NCI-H2107 (cell line): ENCODE results near the gene EFCC1.
"Not testable (repeated sequence)": the region's sequence is repeated elsewhere in the genome, so short reads cannot be mapped to it uniquely, and the experiment has no call there.

ENCODE experiments used
- DNase-seq: peaks from one replicate; lab custom pipeline; 2025; lab: John Stamatoyannopoulos, UW

EFCC1 gene

DNA sequence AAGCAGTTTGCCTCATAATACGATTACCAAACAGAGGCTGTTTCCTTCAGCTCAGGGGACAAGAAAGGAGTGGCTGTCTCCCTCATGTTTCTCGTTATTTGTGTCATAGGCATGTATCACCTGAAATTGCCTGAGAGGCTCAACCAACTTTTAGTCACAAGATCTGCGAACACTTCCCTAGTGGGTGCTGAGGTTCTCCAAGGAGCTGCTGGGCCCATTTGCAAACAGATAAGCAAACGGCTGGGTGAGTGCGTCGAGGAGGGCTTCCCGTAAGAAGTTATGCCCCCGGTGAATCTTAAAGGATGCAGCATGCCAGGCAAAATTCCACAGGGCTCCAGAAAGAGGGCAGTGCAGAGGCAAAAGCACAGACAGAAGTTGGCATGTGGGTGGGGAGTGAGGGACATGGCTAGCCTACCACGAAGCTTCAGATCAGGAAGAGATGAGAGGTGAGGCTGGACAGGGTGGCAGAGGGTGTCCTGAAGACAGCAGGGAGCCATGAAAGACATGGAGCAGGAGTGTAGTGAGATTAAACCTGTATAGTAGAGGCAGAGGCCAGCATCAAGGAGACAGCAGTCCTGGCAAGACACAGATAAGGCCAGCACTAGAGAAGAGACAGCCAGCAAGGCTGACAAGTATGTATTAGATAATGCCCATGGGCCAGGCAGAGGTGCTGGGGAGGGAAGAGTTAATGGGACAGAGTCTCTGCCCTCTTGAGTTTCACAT is 55.5 kb downstream of the EFCC1 start:
- DNase-seq = no peak

DNA sequence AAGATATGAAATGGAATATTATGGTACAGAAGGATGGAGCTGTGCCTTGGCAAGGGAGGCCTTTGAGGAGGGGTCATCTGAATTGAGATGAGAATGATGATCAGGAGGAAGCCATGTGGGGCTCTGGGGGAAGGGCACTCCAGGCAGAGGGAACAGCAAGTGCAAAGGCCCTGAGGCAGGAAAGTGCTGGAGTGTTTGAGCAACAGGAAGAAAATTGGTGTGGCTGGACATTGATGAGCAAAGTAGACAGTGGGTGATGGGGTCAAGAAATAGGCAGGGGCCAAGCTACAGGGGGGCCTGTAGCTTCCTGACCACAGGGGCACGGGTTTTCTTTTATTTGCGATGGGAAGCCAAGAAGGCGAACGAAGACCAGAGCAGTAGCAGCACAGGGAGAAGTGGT is 56.1 kb downstream of the EFCC1 start:
- no peak for DNase-seq

DNA sequence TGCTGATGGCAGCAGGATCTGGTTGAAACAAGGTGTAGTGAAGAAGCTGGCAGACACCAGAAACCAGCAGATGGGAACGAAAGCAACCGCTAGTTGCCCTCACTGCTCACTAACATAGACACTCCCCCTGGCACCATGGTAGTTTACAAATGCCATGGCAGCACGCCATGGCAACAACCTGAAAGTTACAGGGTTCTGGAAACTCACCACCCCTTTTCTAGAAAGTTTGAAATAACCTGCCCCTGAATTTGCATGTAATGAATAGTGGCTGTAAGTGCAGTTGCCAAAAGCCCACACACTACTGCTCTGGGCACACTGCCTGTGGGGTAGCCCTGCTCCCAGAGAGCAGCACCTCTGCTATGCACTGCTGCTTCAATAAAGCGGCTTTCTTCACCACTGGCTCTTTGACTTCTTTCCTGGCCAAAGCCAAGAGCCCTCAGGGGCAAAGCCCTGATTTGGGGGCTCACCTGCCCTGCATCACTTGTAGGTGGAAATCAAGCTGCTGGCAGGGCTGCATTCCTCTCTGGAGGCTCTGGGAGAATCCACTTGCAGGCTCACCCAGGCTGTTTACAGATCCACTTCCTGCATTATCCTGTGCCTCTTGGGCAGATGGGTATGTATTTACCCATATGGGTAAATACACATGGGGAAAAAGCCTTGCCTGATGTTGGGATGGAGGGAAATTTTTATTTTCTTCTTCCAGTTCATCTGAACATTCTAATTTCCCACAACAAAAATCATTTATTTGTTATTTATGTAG is 57.5 kb downstream of the EFCC1 start:
- no peak for DNase-seq

DNA sequence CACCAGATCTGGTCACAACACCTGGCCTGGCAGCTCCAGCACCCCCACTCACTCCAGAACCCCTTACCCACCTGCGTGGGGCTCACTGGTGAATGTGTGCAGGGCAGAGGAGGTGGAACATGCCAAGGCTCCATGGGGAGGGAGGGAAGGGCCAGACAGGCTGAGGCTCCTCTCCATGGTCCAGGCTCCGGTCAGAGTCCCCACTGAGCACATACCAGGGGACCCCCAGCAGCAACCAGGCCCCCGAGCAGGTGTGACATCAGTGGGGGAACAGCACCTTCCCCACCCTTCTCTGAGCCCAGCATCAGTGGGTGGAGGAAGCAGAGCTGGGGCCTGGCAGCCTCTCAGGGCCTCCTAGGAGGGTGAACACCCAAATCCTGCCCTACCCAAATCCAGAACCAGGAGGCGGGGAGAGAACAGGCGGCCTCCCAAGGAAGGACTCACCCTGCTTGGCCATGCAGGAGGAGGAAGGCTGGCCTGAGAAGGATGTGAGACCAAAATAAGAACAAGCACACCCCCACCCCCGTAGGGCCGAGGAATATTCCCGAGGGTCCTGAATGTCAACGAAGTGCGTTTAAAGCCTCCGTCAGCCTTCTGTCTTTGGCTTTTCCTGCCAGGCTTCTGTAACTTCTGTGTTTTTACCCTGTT is 58.3 kb downstream of the EFCC1 start:
- DNase-seq = no peak

DNA sequence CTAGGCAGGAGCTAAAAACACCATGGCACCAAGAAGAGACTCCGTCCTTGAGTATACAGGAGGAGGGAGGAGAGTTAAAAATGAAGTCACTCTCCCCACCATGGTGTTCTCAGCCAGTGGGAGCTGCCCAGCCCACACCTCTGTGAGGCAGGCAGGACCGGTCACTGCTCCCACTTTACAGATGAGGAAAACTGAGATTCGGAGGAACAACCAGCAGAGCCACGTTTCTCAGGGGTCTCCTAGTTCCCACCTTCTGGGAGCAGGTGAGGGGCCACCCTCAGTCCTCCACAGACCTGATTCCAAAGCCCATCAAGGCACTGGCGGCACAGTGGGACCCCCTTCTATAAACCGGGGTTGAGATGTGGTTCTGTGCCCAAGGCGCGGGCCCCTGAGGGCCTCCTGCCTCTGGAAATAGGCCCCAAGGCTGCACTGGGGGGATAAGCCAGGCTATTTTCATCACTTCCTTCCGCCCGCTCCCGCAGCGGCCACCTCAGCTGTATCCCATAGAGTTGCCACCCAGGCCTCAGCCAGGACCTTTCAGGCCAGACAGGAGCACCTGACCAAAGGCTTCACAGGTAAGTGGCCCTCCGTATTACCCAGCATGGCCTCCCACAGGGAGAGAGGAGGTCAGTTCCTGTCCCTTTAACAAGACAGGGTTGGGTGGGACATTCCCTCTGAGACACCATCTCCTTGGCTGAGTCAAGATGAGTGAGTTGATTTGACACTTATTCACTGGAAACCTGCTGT is 59.3 kb downstream of the EFCC1 start, which contains the start of gene GP9:
Gene GP9 (plus strand): TSS at position 504 of the 747 bp plus-strand sequence. CDS start 961 bp downstream, outside the sequence.
- DNase-seq = no peak

DNA sequence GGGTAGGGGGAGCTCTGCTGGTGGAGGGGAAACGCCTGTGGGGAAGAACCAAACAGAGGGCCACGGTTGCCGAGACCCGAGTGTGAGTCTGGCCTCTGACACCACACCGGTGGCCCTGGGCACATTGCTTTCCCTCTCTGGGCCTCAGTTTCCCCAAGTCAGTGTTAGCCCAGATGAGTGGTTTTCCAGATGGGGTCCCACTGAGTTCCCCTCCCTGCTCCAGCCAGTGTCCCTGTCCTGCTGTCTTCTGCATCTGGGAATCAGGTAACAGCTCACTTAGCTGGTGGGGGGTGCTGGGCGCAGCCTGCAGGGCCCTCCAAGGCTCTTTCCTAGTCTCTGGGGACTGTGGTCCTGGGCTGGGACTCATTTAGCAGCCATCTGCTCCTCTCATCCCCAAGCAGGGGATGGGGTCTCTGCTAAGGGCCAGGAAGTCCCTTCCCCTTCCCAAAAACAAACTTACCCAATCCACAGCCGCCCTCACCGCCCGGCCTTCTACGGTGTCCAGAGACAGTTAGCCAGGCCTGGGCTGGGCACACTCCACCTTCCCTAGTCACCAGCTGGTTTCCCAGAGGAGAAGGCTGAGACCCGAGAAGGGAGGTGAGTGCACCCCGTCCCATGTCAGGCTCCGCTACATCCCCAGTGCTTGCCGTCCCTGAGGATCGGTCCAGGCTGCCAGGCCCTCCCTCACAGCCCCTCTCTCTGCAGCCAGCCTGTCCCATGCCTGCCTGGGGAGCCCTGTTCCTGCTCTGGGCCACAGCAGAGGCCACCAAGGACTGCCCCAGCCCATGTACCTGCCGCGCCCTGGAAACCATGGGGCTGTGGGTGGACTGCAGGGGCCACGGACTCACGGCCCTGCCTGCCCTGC is 60.2 kb downstream of the EFCC1 start:
- DNase-seq = no peak

DNA sequence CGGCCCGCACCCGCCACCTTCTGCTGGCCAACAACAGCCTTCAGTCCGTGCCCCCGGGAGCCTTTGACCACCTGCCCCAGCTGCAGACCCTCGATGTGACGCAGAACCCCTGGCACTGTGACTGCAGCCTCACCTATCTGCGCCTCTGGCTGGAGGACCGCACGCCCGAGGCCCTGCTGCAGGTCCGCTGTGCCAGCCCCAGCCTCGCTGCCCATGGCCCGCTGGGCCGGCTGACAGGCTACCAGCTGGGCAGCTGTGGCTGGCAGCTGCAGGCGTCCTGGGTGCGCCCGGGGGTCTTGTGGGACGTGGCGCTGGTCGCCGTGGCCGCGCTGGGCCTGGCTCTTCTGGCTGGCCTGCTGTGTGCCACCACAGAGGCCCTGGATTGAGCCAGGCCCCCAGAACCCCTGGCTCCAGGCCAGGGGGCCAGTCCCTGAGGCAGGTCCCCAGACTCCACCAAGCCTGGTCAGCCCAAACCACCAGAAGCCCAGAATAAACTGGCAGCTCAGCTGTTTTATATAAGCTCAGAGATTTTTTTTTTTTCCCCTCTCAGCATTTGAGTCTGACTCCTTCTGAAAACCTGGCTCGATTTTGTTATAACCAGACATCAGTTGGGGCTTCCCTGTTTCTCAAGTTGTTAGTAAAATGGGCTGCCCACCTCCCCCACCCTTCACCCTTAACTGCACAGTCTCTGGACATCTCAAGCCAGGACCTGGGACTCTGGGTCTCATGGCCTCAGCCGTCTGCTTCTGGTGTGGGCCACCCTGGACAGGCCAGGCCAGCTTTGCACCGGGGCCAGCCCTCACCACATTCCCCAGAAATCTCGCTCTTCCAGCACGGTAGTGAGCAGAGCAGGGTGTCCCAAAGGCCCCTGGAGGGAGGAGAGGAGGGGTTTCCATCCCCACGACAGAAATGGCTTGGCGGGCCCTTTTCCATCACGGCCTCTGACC is 61.1 kb downstream of the EFCC1 start:
- no peak for DNase-seq

DNA sequence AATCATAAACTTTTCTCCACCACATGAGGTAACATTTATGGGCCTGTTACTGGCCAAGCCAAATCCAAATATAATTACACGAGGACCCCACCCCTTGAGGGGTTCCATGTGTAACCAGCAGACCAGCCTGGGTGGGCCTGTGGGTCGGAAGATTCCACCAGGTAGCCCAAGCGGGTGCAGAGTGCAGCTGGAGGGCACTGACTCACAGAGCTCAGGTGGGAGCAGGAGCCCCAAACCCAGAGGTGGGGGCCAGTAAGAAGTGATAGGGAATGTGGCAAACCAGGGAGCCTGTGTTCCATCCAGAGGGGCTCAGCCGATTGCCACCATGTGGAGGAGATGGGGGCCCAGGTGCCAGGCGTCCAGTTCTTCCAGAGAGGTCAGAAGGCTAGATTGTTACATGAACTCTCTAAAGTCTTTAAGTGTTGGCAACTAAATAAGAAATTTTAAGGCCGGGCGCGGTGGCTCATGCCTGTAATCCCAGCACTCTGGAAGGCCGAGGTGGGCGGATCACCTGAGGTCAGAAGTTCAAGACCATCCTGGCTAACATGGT is 62.1 kb downstream of the EFCC1 start:
- no peak for DNase-seq

DNA sequence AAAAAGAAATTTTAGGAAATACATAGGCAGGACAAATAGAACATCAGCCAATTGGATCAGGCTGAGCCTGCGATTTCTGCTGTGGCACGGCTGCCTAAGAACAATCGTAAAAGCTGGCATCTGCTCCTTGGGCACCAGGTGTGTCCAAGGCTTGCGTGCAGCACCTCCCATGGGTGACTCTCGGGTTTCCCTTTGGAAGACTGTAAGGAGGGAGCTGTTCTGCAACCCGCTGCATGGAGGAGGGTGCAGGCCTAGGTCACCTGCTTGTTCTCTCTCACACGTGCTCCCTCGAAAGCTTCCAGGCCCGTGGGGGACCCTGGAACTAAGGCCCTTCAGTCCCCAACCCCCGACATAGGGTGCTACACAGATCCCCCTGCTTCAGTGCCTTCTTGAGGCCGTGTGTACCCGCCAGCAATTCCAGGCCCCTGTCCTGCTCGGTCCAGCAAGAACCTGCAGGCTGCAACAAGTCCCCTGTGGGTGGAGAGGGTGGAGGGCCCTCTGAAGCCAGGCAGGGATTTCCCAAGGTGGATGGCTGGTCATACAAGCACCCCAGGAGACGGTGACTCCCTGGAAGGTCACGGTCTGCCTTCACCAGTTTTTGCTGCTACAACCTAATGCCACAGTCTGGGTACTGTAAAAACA is 62.9 kb downstream of the EFCC1 start:
- DNase-seq = peak; percentile 70

DNA sequence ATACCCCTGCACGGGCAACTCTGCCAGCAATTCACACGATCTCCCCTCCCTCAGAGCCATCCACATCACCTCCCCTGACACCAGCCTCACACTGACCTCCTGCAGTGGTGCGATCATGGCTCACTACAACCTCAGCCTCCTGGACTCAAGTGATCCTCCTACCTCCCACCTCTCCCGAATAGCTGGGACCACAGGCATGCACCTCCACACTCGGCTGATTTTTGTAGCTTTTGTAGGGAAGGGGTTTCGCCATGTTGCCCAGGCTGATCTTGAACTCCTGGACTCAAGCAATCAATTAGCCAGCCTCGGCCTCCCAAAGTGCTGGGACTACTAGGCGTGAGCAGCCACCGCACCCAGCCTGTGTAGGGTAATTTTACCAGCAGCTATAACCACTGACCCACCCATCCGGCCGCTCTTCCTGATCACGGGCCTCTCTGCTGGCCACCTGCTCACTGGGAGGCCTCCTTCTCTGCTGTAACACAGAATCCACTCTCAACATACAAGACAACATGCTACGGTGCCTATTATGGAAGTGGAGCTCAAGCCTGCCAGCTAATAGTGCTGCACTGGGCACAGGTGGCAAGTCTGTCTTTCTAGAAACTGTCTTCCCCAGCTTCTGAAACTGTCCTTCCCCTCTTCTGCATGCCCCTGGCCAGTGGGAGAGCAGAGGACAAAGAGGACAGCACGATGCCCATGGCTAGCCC is 64.1 kb downstream of the EFCC1 start:
- DNase-seq = no peak

DNA sequence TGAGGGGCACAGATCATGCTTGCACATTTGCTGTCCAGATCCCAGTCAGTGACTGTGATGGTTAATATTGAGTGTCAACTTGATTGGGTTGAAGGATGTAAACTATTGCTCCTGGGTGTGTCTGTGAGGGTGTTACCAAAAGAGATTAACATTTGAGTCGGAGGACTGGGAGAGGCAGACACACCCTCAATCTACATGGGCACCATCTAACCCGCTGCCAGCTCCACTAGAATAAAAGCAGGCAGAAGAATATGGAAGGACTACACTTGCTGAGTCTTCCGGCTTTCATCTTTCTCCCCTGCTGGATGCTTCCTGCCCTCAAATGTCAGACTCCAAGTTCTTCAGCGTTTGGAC is 64.6 kb downstream of the EFCC1 start:
- no peak for DNase-seq

DNA sequence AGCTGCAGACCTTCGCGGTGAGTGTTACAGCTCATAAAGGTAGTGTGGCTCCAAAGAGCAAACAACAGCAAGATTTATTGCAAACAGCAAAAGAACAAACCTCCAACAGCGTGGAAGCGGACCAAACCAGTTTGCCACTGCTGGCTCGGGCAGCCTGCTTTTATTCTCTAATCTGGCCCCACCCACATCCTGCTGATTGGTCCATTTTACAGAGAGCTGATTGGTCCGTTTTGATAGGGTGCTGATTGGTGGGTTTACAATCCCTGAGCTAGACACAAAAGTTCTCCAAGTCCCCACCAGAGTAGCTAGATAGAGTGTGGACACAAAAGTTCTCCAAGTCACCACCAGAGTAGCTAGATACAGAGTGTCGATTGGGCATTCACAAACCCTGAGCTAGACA is 66.6 kb downstream of the EFCC1 start:
- DNase-seq = not testable (repeated sequence)

DNA sequence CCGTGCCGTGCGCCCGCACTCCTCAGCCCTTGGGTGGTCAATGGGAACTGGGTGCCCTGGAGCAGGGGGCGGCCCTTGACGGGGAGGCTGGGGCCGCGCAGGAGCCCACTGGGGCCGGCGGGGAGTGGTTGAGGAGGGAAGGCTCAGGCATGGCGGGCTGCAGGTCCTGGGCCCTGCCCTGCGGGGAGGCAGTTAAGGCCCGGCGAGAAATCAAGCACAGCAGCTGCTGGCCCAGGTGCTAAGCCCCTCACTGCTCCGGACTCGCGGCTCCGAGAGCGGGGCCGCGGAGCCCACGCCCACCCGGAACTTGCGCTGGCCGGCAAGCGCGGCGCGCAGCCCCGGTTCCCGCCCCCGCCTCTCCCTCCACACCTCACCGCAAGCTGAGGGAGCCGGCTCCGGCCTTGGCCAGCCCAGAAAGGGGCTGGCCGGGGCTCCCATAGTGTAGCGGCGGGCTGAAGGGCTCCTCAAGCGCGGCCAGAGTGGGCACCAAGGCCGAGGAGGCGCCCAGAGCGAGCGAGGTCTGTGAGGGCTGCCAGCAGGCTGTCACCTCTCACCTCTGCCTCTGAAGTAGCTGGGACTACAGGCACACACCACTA is 67.3 kb downstream of the EFCC1 start:
- no peak for DNase-seq

DNA sequence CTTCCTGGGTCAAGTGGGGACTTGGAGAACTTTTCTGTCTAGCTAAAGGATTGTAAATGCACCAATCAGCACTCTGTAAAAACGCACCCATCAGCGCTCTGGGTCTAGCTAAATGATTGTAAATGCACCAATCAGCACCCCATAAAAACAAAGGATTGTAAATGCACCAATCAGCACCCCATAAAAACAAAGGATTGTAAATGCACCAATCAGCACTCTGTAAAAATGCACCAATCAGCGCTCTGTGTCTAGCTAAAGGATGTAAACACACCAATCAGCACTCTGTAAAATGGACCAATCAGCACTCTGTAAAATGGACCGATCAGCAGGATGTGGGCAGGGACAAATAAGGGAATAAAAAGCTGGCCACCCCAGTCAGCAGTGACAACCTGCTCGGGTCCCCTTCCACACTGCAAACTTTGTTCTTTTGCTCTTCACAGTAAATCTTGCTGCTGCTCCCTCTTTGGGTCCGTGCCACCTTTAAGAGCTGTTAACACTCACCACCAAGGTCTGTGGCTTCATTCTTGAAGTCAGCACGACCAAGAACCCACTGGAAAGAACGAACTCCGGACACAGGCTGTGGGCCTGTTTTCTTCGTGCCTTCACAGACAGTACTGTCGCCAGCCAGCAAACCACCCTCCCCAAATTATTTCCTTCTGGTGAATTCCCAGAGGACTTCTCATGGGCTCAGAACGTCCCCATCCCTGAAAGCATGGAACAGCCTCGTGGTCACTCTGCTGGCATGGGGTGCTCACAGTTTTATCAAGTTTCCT is 68.4 kb downstream of the EFCC1 start:
- not testable (repeated sequence) for DNase-seq

DNA sequence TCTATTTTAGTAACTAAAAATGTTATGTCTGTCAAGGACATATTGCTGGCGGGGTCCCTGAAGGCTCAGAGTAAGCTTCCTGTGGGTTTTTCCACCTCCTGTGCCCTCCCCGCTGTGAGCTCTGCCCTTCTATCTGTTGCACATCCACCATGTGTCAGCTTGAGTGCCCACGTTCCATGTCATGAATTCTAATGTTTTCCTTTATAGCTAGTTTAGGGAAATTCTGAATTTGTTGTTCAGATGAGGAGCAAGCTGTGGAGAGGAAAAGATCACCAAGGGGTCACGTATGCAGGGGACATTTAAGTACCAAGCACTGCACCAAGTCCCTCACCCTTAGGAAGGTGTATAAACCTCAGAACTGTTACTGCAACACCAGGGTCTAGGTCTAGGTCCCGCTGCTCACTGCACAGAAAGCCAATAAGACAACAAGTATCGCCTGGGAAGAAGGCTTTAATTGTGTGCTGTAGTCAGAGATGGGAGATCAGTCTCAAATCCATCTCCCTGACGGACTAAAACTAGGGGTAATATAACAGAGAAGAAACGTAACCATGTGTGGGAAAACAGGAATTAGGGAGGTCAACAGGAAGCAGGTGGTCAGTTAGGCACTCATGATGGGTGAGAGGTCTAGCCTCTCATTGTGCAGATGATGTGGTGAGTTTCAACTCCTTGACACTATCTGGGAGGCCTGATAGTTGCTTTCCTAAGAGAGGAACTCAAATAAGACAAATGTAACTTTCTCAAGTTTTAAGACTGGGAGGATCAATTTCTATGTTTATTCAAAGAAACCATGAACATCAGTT is 69.2 kb downstream of the EFCC1 start:
- DNase-seq = no peak

DNA sequence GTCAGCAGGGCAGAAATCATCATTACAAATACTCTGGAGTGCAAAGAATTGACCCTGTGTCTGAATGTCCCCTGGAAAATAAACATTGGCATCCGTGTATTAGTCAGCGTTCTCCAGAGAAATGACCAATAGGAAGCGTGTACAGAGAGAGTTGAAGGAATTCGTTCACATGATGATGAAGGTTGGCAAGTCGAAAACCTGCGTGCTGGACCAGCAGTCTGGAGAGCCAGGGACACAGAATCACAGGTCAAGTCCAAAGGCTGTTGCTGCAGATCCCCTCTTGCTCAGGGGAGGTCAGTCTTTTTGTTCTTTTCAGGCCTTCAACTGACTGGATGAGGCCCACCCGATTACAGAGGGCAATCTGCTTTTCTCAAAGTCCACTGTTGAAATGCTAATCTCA is 76.1 kb downstream of the EFCC1 start:
- no peak for DNase-seq

DNA sequence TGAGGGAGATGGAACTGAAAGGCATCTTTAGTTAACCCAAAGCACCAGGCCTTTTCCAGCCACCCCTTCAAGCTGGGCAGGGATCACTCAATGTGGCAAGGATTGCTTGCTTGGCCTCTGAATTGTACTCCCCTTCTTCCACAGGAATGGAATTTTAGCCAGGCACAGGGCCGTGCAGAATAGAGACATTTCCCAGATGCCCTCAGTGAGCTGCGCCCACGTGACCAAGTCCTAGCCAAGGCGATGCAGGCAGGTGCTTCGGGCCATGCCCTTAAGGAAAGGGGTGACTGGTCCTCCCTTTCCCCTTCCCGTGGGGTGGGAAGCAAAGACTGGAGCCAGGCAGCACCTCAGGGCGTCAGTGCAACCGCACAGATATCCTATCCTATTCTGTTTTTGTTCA is 77.4 kb downstream of the EFCC1 start:
- no peak for DNase-seq
